HG02678 (cell line): ENCODE measurements around the gene ACOT4.
A peak's percentile ranks its signal among the peaks of the same experiment; 100 is the strongest.
"Not testable (repeated sequence)": the region's sequence is repeated elsewhere in the genome, so short reads cannot be mapped to it uniquely, and the experiment has no call there.

Experiments used
- ATAC-seq: cut with Tn5 transposase; IDR thresholded peaks from one replicate; pipeline ENCODE4 v1.9.1; 2021; ENCODE audit warnings: mild to moderate bottlenecking, moderate library complexity; ENCODE audit not compliant: unreplicated experiment

Gene ACOT4

DNA sequence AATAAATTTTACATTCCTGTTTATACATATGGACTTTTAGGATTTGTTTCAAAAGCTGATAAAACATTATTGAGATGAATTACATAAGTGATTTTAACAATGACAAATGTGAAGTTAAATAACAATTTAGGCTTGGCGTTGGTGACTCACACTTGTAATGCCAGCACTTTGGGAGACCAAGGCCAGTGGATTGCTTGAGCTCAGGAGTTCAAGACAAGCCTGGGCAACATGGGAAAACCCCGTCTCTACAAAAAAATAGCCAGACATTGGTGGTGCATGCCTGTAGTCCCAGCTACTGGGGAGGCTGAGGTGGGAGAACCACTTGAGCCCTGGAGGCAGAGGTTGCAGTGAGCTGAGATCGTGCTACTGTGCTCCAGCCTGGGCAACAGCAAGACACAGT lies 15.3 kb upstream of the ACOT4 start:
- ATAC-seq, result no peak

DNA sequence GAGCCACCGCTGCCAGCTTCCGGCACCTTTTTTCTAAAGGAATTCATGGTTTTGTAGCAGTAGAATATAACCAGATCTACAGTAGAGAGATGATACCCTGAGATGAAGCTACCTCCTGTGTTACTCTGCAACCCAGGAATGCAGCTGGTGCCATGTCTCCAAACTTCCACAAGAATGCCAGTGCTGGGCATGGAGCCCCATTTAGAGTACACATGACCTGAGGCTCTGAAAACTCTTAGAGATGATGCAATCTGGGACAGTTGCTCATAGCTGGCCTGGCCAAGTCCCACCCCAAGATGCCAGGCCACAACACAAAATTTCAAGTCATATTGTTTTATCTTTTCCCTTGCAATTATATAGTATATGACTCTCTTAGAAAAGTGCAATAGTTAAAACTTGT lies 14.5 kb upstream of the ACOT4 start:
- not testable (repeated sequence) for ATAC-seq

- ATAC-seq, result not testable (repeated sequence)
Observed at GRCh38 chr14:73582102-73582979, 9.3 kb upstream of the ACOT4 start.

GRCh38 chr14:73588695-73589094 lies 3.0 kb upstream of the ACOT4 start:
- ATAC-seq, result no peak

DNA sequence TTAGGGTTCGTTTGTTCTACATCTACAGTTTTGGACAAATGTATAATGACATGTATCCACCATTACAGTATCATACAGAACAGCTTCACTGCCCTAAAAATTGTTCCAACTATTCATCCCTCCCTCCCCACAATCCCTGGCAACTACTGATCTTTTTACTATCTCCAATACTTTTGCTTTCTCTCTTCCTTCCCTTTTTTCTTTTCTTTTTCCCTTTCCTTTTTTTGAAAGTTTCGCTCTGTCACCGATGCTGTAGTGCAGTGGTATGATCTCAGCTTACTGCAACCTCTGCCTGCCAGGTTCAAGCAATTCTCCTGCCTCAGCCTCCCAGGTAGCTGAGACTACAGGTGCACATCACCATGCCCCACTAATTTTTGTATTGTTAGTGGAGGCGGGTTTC lies 2.6 kb upstream of the ACOT4 start:
- no peak for ATAC-seq

- ATAC-seq, result not testable (repeated sequence)
Observed at GRCh38 chr14:73590673-73591004, 1.0 kb upstream of the ACOT4 start.

- ATAC-seq, result no peak
Observed at GRCh38 chr14:73594491-73594890, 2.8 kb downstream of the ACOT4 start.

DNA sequence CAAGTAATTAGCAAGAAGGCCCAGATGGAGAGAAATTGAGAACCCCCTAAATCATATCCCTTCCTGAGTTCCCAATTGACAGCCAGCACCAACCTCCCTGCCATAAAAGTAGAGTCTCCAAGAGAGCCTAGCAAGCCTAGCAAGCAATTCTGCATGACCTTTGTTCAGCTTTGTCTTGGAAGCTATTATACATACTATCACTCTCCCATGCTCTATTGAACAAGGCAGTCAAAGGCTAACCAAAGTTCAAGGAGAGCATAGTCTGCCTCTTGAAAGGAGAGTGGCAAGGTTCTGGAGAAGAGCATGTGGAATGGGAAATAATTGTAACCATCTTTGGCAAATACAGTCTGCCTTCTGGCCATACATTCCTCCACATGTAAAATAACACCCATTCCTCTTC lies 7.8 kb downstream of the ACOT4 start:
- no peak for ATAC-seq

GRCh38 chr14:73602994-73603393 lies 11.3 kb downstream of the ACOT4 start:
- no peak for ATAC-seq

DNA sequence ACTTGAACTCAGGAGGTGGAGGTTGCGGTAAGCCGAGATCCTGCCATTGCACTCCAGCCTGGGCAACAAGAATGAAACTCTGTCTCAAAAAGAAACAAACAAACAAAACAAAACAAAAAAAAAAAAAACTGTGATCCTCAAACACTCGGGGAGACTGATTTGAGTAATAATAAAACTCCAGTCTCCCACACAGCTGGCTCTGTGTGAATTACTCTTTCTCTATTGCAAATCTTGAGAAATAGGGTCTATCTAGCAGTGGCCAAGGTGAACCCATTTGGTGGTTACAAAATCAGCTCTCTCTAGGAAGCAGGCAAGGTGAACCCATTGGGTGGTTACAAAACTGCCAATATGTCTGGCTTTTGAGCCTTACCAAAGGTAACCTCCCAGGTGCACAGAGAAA lies 14.6 kb downstream of the ACOT4 start:
- no peak for ATAC-seq

DNA sequence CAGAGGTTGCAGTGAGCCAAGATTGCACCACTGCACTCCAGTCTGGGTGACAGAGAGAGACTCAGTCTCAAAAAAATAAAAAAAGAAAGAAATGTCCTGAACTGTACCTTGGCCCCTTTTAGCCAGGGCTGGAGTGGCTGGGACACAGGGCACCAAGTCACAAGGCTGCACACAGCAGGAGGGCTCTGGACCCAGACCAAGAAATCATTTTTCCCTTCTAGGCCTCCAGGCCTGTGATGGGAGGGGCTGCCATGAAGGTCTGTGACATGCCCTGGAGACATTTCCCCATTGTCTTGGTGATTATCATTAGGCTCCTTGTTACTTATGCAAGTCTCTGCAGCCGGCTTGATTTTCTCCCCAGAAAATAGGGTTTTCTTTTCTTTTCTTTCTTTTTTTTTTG lies 15.6 kb downstream of the ACOT4 start:
- ATAC-seq, result no peak

DNA sequence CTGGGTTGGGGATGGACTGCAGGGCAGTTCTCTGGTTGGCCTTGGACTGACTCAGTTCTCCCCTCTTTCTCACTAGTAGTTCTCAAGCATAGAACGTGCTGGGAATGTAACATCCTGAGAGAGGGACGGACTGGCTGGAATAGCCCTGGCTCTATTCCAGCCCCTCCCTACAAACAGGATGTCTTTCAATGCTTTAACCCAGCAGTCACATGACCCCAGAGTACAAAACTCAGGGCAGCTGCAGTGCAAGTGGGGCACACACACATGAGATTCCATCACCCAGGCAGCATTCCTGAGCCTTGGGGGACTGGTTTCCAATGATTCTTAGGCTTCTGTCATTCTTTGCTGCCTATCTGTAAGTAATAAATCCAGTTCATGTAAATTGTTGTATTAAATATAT lies 19.0 kb downstream of the ACOT4 start:
- ATAC-seq, result no peak

DNA sequence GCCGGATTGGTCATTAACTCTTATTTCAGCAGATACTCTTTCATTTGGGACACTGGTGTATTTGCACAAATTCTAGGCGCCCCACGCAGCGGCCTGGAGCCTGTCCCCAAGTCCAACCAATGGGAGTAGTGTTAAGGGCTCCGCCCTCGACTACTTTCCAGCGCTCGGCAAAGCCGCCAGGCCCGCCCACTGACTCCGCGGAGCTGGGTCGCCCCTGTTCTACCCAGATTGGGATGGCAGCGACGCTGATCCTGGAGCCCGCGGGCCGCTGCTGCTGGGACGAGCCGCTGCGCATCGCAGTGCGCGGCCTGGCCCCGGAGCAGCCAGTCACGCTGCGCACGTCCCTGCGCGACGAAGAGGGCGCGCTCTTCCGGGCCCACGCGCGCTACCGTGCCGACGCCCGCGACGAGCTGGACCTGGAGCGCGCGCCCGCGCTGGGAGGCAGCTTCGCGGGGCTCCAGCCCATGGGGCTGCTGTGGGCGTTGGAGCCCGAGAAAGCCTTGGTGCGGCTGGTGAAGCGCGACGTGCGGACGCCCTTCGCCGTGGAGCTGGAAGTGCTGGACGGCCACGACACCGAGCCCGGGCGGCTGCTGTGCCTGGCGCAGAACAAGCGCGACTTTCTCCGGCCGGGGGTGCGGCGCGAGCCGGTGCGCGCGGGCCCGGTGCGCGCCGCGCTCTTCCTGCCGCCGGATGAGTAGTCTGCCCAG lies 20.8 kb downstream of the ACOT4 start, which contains the start of gene ACOT6:
ACOT6 (plus strand) TSS at position 179 of the 707 bp plus-strand sequence; CDS start at position 234, 55 bp downstream.
- ATAC-seq, result peak; percentile 73

- ATAC-seq, result no peak
Observed at GRCh38 chr14:73613046-73613383, 21.3 kb downstream of the ACOT4 start.

DNA sequence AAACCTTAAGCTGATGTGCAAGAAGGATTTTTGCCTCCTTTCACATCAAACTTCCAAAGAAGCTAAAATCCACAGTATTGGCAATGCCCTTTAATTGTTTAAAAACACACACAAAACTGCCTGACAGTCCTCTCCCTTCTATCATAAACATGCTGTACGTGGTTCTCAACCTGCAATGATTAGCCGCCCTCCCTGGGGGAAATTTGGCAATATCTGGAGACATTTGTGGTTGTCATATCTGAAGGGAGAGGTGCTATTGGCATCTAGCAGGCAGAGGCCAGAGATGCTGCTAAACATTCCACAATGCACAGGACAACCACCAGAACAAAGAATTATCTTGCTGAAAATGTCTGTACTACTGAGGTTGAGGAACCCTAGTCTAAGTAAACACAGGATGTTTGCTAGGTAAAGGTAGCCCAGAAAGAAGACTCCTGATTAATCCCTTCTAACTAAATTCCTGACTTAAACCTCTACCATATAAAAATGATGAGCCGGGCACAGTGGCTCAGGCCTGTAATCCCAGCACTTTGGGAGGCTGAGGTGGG lies 21.8 kb downstream of the ACOT4 start:
- no peak for ATAC-seq

GRCh38 chr14:73616831-73617230 lies 25.2 kb downstream of the ACOT4 start:
- no peak for ATAC-seq

- no peak for ATAC-seq
Observed at GRCh38 chr14:73619524-73619923, 27.9 kb downstream of the ACOT4 start.

GRCh38 chr14:73620268-73620667 lies 28.6 kb downstream of the ACOT4 start:
- no peak for ATAC-seq

- ATAC-seq, result no peak
Observed at GRCh38 chr14:73623504-73624054, 31.9 kb downstream of the ACOT4 start.

GRCh38 chr14:73625706-73626105 lies 34.0 kb downstream of the ACOT4 start:
- ATAC-seq, result no peak

- ATAC-seq, result no peak
Observed at GRCh38 chr14:73627151-73627558, 35.5 kb downstream of the ACOT4 start.
